Stimulated activated CD4-positive, alpha-beta T cell treated with anti-CD3 and anti-CD28 coated beads, TNF-alpha, amount 100 ng/mL, for 1 hour (primary cell): ENCODE measurements around the gene PITPNC1.
A peak's percentile ranks its signal among the peaks of the same experiment; 100 is the strongest.
"Not testable (repeated sequence)": the region's sequence is repeated elsewhere in the genome, so short reads cannot be mapped to it uniquely, and the experiment has no call there.

Source experiments
- DNase-seq, 3 donors: peaks; one replicate each; pipeline ENCODE4 v3.0.0-alpha.2; 2020; ENCODE audit warnings: low read depth in 3 of 3, low spot score in 1 of 3

The PITPNC1 gene

GRCh38 chr17:67573987-67574657 is 197.0 kb downstream of the PITPNC1 start:
- DNase-seq, result no peak

GRCh38 chr17:67574658-67575293 is 197.7 kb downstream of the PITPNC1 start:
- no peak for DNase-seq

- no peak for DNase-seq
Measured at GRCh38 chr17:67575325-67575724, 198.2 kb downstream of the PITPNC1 start.

GRCh38 chr17:67576471-67577115 is 199.5 kb downstream of the PITPNC1 start:
- DNase-seq, result no peak

GRCh38 chr17:67577429-67578141 is 200.5 kb downstream of the PITPNC1 start:
- no peak for DNase-seq

GRCh38 chr17:67578142-67578457 is 201.0 kb downstream of the PITPNC1 start:
- DNase-seq, result no peak

GRCh38 chr17:67578679-67579405 is 201.8 kb downstream of the PITPNC1 start:
- not testable (repeated sequence) for DNase-seq

GRCh38 chr17:67582673-67583081 is 205.6 kb downstream of the PITPNC1 start:
- no peak for DNase-seq

- DNase-seq, result no peak
Measured at GRCh38 chr17:67585077-67585602, 208.1 kb downstream of the PITPNC1 start.

GRCh38 chr17:67588326-67588725 is 211.2 kb downstream of the PITPNC1 start:
- DNase-seq, result no peak

GRCh38 chr17:67594115-67594880 is 217.2 kb downstream of the PITPNC1 start:
- no peak for DNase-seq

- no peak for DNase-seq
Measured at GRCh38 chr17:67600408-67600807, 223.3 kb downstream of the PITPNC1 start.

GRCh38 chr17:67601897-67602296 is 224.8 kb downstream of the PITPNC1 start:
- DNase-seq, result no peak

GRCh38 chr17:67602444-67602843 is 225.4 kb downstream of the PITPNC1 start:
- no peak for DNase-seq

- peak in 1 of 3 donors; percentile 7 for DNase-seq
Measured at GRCh38 chr17:67602974-67603373, 225.9 kb downstream of the PITPNC1 start.

- DNase-seq, result no peak
Measured at GRCh38 chr17:67605256-67605912, 228.3 kb downstream of the PITPNC1 start.

- DNase-seq, result no peak
Measured at GRCh38 chr17:67606471-67606870, 229.4 kb downstream of the PITPNC1 start.

- DNase-seq, result no peak
Measured at GRCh38 chr17:67606896-67607604, 230.0 kb downstream of the PITPNC1 start.

- DNase-seq, result no peak
Measured at GRCh38 chr17:67610061-67610460, 233.0 kb downstream of the PITPNC1 start.
